GM19043 (cell line): Measurements from ENCODE around the gene ASIP.
"Not testable (repeated sequence)": the region's sequence is repeated elsewhere in the genome, so short reads cannot be mapped to it uniquely, and the experiment has no call there.

Experiments used
- ATAC-seq: cut with Tn5 transposase; IDR thresholded peaks from one replicate; pipeline ENCODE4 v1.9.1; 2021; ENCODE audit warnings: low read depth; ENCODE audit not compliant: unreplicated experiment

Gene ASIP

DNA sequence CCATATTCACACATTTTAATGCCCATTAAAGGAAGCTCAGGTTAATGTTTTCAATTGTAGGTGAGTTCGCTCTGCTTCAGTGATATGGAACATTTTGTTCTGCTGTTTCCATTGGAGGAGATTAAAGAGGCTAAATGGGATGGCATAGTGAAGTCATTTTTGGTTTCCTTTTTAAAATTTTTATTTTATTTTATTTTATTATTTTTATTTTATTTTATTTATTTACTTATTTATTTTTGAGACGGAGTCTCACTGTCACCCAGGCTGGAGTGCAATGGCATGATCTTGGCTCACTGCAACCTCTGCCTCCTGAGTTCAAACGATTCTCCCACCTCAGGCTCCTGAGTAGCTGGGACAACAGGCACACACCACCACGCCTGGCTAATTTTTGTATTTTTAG lies 792 bp downstream of the ASIP start:
- not testable (repeated sequence) for ATAC-seq

DNA sequence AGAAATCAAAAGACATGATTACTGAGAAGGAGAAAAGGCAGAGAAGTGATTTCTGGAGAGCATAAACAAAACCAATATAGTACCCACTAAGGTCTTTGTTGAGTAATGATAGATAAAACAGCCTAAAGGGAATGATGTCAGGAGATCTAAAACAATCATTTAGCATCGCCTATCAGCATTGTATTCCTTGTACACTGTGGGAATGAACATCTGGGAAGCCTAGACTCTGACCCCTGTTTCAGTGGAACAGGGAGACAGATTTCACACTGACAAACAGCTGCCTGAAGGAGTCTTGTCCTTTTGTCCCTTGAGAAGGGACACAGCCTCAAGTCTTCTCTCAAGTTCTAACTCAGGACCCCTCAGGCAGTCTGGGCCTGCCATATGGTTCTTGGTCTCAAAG lies 1.7 kb downstream of the ASIP start:
- no peak for ATAC-seq

DNA sequence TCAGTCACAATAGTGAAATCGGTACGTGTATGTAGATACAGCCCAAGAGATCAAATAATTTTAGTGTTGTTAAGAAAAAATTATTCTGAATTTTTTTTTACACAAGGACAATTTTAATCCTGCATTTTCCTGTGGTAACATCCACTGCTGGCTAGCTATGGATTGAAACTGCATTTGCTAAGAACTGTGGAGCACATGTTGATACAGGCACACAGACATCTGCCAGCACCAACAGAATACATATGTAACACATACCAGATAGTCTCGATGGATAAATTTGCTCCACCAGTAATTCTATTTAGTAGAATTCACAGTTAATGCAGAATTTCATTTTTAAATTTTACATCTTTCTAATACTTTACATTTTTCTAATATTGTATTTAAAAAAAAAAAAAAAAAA lies 2.2 kb downstream of the ASIP start:
- no peak for ATAC-seq

DNA sequence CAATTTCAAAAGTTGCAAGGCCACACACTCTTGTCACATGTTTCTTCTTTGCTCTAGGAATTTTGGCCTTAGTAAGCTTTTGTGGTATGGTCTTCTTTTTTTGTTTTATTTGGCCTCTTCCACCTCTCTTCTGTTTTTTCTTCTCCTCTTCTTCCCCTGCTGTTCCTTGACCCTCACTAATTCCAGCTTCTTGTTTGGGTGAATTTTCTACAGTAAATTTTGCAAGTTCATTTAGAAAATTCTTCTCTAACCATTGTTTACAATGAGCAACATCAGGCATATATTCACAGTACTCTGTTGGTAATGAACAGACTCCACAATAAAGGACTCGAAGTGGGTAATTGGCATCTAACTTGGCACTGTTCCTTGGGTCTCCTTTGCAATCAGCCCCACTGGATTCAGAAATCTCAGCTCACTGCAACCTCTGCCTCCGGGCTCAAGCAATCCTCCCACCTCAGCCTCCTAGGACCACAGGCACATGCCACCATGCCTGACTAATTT lies 5.0 kb downstream of the ASIP start:
- ATAC-seq = no peak

DNA sequence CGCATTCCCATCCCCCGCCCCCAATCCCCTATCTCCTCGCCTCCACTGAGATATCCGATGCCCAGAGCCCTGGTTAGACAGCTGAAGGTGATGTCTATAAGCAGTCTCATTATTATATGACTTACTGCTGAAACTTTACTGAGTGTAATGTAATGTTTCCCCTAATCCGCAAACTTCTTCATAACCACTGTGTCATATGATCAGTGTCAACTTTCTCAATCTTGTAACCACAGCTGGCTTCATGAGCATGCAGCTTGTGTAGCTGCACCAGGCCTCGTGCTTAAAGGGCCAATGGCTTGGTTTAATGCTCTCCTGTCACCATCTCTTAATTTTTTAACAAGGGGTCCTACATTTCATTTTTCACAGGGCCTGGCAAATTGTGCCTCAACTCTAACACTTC lies 8.1 kb downstream of the ASIP start:
- ATAC-seq = no peak

DNA sequence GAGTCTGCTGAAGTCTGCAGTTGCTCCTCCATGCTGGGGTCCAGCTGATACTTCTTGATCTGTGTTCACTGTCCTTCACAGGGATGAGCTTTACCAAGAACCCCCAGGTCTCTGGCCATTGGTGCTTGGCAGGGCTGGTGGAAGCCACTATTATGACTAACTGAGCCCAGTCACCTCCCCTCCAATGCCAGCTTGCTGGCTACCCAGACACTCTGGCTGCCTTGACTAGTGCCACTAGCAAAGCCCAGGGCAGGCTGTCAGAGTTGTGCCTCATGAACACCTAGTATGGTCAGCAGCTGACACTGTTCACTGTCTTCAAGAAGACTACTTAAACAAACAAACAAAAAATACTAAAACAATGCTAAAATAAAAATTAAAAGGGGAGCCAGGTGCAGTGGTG lies 8.8 kb downstream of the ASIP start:
- no peak for ATAC-seq

DNA sequence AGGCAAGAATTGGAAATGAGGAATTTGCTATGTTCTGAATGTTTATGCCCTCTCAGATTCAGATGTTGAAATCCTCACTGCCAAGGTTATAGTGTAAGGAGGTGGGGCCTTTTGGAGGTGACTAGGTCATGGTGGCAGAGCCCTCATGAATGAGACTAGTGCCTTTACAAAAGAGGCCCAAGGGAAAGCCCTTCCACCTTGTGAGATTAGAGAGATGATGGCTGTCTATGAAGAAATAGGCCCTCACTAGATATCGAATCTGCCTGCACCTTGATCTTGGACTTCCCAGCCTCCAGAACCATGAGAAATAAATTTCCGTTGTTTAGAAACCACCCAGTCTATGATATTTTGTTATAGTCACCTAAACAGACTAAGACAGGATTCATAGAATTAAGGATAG lies 10.4 kb downstream of the ASIP start:
- ATAC-seq = no peak

DNA sequence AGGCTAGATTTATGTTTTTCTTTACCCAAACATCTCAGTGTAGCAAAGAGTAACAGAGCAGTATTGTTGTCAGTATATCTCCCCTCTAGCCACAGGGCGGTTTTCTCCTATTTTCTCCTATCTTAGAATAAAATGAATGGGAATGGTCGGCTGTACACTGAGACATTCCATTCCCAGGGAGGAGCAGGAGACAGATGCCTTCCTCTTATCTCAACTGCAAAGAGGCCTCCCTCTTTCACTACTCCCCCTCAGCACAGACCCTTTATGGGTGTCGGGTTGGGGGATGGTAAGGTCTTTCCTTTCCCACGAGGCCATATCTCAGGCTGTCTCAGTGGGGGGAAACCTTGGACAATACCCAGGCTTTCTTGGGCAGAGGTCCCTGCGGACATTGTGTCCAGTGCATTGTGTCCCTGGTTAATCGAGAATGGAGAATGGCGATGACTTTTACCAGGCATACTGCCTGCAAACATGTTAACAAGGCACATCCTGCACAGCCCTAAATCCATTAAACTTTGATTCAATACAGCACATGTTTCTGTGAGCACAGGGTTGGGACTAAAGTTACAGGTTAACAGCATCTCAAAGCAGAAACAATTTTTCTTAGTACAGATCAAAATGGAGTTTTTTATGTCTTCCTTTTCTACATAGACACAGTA lies 11.3 kb downstream of the ASIP start:
- not testable (repeated sequence) for ATAC-seq

DNA sequence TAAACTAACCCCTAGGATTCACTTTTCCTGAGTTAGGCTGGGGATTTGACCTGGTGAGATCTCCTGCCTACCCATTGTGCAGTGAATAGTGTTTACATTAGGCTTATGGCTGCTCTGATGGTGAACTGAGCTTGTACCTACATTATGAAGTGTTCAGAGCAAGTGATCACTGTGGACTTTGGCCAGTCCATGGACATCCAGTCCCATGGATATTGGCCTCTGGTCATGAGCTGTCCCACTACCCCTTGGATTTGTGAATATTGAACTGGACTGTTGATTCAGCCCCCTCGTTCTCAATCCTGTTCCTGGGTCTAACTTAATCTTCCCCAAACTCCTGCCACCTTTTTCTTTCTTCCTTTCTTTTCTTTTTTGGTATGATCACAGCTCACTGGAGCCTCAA lies 13.8 kb downstream of the ASIP start:
- no peak for ATAC-seq

DNA sequence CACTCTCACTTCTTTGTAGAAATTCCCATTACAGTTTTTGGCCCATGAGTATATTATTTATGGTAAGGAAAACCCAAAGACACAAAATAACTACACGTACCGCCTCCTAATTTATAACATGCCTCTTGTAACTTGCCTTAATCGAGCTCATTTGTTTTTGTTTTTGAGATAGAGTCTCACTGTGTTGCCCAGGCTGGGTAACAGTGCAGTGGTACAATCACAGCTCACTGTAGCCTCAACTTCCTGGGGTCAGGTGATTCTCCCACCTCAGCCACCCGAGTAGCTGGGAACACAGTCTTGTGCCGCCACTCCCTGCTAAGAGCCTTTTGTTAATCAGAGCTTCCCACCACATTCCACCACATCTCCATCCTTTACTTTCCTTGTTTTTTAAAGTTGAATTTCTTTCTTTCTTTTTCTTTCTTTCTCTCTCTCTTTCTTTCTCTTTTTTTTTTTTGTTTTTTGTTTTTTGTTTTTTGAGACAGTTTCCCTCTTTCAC lies 15.5 kb downstream of the ASIP start:
- no peak for ATAC-seq

DNA sequence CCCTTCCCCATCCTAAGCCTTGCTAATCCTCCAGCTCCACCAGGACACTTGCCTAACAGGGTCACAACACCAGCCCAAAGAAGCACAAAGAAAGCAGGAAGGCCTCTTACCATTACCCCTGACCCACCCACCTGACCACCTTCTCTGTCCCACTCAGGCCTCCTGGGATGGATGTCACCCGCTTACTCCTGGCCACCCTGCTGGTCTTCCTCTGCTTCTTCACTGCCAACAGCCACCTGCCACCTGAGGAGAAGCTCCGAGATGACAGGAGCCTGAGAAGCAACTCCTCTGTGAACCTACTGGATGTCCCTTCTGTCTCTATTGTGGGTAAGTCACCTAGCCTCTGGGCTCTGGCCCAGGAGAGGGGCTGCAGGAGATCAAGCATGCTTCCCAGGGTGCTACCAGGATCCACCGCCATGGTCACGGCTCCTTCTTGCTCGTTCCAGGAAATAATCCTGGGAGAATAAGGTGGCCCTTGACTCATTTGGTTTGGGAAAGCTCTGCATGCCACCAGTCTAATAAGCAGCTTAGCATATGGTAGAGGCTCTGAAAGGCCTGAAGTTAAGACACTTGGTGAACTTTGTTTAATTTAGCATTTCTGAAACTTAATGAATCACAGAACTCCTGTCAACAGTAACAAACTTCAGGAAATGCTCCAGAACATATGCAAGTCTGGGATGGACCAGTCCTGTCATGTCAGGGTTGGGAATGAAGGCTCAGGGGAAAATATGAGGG lies 19.2 kb downstream of the ASIP start:
- ATAC-seq = no peak

DNA sequence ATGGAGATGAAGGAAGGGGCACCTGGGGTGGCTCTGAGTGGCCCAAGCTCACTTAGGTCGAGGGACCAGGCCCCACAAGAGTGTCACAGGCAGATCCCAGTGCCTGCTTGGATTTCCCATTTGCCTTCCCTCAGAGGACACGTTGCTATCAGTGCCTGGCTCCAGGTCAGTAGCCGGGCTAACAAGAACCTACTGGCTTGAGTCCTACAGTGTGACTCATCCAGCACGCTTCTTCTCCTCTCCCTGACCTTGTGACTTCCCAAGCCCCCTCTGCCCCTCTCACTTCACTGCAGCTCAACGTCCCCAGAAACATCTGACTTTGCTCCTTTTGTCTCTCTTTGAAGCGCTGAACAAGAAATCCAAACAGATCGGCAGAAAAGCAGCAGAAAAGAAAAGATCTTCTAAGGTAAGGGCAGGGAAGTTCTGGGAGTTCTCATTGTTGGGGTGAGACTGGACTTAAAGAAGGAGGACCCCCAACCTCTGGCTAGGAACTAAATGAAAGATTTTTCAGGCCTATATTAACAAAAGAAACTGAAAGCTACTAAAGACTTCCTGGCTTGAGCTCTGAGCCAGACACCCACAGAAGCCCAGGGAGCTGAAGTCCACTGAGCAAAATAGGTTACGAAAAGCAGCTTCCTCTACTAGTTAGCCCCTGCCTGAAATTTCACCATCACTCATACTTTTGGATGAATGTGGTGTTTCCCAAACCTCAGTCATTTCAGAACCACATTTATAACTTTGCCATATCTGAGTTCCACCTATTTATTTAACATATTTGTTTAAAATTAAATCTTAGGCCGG lies 21.5 kb downstream of the ASIP start:
- ATAC-seq = no peak

DNA sequence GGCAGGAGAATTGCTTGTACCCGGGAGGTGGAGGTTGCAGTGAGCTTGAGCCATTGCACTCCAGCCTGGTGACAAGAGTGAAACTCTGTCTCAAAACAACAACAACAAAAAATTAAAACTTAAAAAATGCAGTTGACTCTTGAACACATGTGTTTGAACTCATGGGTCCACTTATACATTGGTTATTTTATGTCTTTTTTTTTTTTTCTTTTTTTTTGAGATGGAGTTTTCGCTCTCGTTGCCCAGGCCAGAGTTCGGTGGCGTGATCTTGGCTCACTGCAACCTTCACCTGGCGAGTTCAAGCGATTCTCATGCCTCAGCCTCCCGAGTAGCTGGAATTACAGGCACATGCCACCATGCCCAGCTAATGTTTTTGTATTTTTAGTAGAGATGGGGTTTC lies 22.2 kb downstream of the ASIP start:
- ATAC-seq = not testable (repeated sequence)

DNA sequence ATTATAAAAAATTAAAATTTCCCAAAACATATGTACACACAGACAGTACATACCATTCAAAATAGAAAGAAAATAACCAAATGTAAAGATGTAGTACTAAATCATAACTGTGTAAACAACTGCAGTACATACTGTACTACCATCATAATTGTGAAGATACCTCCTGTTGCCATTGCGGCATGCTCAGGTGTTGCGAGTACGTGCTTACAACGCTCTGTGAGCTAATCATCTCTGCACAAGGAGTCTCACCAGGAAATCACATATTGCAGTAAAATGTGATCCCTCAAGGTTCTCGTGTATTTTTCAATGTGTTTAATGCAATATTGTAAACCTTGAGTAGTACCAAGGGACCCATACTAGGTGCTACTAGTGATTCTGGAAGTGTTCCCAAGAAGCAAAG lies 22.9 kb downstream of the ASIP start:
- ATAC-seq = no peak

DNA sequence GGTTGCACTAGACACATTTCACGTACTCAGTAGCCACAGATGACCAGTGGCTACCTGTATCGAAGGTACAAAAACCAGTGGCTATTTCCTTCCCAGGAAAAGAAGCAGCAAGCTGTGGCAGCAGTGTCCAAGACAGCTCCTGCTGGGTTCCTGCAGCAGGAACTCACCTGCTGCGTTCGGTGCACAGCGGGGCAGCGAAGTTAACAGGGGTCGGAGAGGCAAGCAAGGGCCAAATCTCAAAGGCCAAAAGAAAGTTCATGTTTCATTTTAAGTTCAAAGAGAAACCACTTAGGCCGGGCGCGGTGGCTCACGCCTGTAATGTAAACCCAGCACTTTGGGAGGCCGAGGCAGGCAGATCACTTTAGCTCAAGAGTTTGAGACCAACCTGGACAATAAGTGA lies 26.9 kb downstream of the ASIP start:
- ATAC-seq = no peak

DNA sequence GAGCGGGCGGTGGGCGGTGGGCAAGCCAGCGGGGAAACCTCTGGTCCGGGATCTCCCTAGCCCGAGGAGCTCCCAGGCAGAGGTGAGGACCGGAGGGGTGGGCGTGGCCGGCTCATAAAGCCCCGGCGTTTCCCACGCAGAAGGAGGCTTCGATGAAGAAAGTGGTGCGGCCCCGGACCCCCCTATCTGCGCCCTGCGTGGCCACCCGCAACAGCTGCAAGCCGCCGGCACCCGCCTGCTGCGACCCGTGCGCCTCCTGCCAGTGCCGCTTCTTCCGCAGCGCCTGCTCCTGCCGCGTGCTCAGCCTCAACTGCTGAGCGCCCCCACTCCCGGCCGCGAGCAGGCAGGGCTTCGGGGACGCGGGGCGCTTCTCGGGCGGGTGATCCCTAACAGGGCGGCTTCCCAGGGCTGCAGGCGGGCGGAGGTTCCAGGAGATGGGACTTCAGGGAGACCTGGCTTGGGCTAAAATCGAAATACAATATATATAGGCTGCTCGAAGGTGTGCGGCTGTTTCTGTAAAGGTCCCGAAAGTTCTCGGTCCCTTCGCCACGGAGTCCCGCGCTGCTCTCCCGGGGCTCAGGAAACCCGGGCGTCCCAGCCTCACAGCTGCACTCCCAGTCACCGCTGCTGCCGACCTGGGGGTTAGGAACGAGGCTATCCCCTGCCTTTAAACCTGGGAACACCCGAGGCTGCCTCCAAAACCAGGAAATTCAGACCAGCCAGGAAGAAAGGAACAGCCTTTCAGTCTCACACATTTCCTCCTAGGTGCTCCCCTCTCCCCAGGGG lies 27.8 kb downstream of the ASIP start:
- ATAC-seq = no peak

DNA sequence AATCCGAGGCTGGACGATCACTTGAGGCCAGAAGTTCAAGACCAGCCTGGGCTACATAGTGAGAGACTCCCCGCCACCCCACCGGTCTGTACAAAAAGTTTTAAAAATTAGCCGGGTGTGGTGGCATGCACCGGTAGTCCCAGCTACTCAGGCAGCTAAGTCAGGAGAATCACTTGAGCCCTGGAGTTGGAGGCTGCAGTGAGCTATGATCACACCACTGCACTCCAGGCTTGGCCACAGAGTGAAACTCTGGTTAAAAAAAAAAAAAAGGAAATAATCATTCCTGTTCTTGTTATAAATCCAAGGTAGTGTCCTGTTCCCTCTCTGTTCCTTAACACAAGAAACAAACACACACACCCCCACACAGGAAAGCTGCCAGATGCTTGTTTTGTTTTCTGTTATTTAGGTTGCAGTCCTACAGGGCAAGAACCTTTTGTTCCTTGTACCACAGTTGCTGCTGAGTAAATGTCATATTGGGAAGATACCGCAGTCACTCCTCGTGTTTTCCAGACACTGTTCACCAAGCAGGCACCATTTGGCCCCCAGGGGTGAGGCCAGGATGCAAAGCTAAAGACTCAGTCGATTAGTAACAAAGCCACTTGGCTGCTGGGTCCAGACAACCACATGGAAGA lies 28.9 kb downstream of the ASIP start:
- no peak for ATAC-seq

DNA sequence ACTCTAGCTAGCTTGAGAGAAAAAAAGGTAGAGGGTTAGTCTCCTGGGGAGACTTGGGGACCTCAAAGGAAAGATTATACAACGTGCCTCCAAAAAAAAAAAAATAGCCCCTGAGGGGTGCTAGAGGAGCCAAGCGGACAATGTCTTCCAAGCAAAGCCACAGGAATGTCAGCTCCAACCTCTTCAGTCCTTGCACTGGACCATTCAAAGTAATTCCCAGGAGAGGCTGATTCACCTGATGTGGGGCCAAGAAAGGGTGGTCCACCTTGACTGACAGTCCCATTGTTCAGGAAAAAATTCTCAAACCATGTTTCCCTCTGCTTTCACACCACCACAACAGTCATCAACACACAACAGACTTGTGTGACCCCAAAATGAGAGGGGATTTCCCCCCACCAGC lies 30.7 kb downstream of the ASIP start:
- ATAC-seq = no peak

DNA sequence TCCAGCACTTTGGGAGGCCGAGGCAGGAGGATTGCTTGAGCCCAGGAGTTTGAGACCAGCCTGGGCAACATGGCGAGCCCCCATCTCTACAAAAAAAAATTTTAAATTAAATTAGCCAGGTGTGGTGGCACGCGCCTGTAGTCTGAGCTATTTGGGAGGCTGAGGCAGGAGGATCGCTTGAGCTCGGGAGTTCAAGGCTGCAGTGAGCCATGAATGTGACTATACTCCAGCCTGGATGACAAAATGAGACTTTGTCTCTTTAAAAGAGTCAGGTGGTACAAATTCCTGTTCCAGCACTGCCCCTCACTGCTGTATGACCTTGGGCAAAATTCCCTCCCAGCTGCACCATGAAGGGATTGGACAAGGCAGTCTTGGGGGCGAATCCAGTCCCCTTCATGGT lies 33.5 kb downstream of the ASIP start:
- ATAC-seq = no peak

DNA sequence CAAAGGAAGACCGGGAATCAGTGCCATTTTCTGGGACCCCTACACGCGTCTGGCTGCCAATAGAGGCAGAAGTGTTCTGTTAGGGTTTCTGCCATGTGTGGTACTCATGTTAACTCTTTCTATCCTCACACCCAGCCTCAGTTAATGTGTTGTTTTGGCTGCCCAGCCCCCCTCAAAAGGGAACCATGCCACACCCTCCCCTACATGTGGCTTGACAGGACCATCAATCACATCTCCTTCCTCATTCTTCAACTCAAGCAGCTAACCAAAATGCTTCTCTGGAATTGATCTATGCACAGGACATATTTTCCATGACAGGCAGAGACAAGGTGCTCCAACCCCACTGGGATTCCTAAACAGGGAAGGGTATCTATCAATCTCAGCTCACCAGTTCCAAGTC lies 40.0 kb downstream of the ASIP start:
- no peak for ATAC-seq
